ENCODE results near the gene MIER3.
A peak's percentile ranks its signal among the peaks of the same experiment; 100 is the strongest.

The MIER3 gene

DNA sequence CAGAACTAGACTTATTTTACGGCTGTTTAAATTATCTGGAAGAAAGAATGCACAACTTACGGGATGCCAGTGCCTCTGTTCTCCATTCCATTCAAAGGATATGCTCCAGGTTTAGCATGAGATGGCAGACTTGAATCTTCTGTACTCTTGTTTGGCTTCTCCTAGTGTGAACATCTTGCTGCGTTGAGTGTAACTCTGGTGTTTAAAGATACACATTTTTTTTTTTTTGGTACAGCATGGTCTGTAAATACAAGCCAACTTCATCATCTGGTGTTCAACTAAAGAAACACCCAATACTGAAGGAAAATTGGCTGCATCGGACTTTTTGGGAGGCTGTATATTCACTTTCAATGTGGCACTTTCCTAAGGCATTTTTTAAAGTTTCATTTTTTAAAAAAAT is 7.4 kb upstream of the MIER3 start:
- no peak for DNase-seq

DNA sequence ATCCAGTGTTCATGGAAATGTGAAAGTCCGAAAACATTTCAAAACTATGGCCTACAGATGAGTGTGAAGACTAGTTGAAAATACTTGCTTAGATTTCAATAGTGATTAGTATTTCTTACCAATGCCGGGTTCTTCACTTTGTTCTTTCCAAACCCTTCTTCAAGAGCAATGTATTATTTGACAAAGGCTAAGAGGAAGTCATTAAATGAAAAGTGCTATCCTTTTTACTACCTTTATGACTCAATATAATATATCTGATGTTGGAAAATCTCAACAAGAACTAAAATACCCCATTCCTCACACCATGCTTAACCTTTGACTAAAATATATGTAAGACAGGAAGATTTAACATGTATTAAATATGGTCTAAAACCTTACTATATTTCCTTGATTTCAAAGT is 6.7 kb upstream of the MIER3 start:
- DNase-seq = no peak

DNA sequence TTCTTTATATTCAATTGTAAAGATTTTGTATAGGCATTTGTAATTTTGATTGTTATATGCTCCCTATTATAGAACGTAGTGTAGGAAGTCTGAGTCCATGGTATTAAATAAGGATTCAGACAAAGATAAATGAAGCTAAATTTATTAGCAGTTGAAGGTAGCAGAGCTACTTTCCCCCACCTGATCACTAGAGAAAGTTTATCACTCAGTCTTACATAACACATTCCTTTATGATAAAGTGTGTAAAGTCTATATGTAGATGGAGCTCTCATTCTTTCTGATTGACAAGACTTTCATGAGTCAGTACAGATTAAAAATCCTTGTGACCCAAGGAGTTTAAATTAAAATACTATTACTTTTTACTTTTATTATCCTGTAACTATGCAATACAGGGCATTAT is 2.3 kb upstream of the MIER3 start:
- DNase-seq = no peak

DNA sequence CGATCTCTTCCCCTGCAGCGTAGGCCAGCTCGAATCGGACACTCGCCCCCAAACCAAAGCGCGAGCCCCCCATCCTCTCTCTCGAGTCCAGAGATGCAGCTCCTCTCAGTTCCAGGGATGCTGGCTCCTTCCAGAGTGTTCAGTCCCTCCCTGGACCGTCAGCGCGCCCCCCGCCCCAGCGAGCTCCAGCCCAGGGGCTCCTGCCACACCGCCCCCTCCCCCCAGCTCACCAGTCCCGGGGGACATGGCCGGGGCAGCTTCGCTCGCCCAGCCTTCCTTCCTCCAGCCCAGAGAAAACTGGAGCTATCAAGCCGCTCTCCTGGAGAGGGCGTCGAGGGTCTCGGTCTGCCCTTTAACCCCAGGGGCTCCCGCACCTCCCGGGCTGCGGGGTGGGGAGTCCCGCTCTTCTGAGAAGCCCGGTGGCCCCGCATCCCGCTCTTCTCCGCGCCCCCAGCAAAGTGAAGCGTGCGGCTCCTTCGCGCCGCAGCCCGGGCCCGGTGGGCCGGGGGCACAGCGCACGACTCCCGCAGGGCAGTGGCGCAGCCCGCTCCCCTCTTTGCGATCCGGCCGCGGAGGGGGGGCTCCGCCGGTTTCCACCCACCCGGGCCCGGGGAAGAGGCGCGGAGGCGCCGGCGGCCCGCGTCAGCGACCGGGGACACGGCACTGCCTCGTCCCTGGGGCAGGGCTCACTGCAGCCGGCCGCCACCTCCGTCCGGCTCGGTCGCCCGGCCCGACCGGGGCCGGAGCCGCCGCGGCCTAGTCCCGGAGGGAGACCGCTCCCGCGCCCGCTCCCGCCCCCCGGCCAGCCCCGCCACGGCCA is 587 bp downstream of the MIER3 start:
- DNase-seq = peak; percentile 4

DNA sequence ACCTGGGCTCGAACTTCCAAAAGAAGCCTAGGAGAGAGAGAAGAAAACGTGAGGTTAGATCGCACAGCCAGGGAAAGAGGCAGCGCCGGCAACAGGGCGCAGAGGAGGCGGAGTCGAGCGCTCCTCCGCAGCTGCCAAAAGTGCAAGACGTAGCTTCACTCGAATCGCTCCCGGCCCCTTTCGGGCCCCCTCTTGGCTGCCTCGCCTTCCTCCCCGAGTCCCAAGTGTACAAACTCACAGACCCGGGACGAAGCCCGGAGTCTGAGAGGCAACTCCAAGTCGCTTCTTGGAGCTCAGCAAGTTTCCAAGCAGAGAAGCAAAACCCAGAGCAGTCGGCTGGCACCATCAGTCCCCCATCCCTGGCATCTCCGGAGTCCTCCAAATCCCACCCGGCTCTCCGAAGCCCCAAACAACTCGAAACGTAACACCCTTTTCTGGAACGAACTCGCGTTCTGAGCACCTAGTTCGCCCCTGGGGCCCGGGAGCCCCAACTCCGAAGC is 1.2 kb downstream of the MIER3 start:
- DNase-seq = peak; percentile 36 to 43

DNA sequence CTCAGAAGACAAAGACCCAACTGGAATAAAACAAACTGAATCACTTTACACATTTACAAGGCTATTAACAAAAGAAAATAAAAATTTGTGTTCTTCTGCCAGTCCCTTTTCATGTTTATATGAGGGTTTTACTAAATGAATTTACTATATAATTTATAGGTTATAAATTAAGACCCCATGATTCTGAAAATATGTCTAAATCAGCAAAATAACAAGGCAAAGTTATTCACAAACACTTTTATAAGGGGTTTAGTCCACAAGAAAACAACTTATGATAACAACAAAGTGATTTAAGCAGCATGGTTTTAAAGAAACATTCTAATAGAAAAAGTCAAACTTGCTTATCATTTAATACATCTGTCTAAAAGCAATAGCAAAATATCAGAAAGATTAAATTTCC is 4.9 kb downstream of the MIER3 start:
- DNase-seq = no peak

DNA sequence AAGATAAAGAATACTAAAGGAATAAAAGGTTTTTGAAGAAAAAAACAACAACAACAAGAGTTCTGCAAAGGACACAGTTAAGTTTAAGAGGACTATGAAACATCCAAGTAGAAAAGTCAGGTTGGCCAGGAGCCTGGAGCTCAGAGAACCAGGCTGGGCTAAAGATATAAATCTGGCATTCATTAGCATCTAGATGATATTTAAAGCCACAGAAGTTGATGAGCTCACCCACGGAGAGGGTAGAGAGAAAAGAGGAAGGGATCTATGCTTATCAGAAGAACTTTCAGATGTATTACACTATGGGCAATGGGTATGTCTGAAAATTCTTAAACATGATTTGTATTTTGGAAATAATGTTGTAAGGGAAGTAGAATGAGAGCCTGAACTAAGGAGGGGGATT is 9.9 kb downstream of the MIER3 start:
- no peak for DNase-seq

DNA sequence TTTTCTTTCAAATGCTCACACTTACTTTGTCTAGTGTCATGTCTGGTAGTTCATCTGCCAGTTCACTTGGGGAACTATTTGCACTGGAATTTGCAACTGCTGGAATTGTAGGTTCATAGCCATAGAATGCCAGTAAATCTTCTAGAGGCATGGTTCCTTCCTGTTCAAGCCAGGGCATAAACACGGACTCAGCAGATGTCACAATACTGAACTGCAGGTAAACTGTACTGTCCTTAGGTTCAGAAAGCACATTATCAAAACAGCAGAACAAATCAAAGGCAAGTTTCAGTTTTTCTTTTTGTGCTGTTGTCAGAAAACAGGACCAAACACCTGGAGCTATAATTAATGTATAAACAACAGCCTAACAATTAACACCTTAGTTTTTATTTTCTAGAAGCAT is 13.1 kb downstream of the MIER3 start:
- no peak for DNase-seq

DNA sequence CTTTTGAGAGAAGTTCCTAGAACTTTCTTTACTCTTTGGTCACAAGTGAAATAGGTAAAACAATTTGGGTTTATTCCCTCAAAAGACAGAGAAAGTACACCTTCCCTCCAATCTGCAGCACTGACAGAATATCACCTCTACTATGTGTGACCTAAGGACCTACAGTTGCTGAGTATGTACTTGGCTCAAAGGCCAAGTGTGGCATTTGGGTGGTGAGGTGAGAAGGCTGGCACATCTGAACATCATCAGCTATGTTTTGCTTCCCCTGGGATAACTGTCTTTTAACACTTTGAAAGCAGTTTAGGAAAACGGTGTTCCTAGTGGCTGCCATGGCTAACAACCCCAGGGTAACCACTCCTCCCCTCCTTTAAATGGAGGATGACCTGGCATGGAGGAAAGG is 17.6 kb downstream of the MIER3 start:
- DNase-seq = no peak

DNA sequence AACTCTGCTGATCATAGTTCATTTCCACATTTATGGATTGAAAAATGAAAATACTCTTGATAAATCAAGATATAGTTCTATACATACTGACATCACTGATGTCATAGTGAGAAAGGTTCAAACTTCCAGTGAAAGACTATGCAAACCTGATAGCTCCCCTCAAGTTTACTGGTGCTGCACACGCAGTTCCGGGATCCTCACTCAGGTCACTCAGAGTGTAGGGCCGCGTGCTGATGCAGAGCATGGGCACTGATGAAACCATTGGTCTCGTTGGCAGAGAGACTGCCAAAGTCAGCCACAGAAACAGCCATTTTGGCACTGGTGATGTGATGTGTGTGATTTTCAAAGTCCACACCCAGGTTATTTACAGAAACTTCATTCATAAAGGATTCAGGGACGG is 29.0 kb downstream of the MIER3 start:
- DNase-seq = no peak

DNA sequence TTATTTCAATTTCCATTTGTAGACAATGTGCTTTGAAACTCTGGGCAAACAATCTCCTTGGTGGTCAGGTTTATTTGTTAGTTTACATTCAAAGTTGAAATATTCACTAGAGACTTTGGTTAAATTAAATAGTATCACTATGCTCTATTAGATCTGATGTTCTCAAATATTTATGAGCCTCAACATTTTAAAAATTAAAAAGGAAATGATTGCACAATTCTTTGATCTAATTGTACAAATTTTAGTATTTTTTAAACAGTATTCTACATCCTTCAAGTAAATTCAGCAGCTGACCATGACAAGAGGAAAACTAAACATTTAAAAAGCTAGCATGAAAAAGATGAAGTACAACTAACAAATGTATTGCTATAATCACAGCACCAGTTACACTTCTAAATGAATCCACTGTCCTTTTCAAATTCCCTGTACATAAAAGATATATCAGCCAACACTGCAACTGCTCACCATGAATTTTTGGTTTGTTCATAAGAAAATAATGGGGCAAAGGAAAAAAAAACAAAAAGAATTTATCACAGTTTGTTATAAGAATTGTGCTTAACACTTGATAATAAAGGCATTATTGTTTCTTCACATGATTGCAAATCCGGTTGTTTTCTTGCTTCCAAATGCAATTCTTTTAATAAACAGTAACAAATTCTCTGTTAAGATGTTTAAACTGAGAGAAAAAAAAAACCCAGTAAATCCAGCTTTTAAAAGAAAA is 31.8 kb downstream of the MIER3 start:
- DNase-seq = no peak

DNA sequence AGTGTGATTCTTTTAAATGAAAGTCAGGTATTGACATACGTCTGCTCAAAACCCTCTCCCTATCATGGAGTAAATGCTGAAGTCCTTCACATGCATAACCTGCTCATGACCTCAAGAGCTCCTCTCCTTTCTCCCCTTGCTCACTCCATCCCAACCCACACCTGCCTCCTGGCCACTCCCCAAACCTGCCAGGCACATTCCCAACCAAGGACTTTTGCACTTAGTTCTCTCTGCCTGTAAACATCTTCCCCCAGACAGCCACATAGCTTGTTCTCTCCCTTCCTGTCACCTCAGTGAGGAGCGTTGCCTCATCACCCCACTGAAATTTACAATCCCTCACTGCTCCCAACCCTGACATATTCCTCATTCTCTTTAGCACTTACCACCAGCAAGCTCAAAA is 33.9 kb downstream of the MIER3 start:
- no peak for DNase-seq

DNA sequence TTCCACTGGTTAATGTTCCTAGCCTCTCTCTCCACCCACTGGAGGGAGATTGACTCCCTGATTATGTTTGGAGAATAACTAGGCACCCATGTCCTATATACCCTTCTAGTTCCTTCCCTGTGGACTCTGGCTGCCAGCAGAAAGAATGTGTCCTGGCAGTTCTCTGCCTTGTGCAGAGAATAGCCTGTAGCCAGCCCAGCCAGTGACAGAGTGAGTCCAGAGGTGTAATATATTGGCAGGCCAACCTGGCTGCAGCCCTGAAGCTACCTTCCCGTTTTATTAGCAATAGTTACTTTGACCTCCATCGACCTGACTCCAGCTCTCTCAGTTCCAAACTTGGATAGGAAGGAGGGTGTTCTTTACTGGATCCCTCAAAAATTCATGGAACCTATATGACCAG is 34.4 kb downstream of the MIER3 start:
- DNase-seq = no peak

DNA sequence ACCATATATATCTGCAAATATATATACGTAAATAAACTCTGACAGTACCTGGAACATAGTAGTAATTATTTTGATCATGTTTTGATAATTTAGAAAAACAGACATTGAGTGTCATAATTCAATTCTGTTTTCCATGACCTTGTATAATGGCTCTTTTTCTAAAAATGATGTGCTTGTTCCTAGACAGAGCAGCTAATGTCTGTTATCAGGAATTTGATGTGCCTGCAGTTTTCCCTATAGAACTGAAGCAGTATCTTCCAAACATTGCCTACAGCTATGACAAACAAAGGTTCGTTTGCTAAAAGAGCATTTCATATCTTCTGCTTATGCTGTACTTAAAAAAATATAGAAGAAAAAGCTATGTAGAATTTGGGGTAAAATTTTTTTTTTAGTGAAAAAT is 37.2 kb downstream of the MIER3 start:
- no peak for DNase-seq

DNA sequence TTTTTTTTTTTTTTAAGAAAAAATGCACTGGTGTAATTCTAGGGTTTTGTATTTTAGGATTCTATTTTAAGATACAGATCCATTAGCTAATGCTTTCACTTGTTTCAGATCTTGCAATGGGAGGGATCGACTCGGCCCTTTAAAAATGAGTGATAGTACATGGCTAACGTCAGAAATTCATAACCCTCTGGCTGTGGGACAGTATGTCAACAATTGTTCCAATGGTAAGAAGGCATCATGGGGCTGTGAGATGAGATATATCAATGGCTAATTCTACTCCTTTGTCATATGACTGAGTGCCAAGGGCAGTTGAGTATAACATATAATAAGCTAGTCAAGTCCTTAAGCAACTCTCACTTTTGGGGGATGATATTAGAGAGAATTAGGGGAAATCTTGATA is 38.2 kb downstream of the MIER3 start:
- DNase-seq = no peak

DNA sequence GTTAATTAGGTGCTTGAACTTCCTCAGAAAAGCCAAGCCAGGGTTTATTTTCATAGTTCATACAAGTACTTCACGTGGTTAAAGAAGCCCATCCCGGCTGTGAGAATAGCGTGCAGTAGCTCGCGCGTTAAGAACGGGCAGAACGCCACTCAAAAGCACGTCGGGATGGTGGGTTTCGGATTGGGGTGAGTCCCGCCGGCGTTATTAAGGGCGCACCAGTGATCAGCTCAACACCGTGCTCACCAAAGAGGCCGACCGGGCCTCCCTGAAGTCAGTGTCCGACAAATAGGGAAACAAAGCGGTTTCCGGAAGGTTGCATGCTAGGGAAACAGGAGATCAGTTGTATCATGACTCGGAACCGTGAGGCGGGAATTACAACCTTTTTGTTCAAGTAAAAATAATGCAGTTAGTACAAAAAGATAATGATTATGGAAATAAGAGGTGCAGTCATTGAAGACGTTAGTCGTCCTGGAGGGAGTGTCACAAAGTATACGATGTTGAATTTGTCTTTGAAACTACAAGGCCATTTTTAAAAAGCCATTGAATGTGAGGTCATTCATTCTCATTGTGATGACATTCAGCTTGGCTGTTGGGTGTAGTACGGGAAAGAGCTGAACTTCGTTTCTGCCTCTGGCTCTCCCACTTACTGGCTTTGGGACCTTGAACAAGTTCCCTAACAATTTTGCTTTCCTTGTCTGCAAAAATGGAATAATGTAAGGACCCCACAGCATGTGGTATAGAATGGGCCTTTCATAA is 41.5 kb downstream of the MIER3 start:
- DNase-seq = peak in 1 of 2 experiments; percentile 30

DNA sequence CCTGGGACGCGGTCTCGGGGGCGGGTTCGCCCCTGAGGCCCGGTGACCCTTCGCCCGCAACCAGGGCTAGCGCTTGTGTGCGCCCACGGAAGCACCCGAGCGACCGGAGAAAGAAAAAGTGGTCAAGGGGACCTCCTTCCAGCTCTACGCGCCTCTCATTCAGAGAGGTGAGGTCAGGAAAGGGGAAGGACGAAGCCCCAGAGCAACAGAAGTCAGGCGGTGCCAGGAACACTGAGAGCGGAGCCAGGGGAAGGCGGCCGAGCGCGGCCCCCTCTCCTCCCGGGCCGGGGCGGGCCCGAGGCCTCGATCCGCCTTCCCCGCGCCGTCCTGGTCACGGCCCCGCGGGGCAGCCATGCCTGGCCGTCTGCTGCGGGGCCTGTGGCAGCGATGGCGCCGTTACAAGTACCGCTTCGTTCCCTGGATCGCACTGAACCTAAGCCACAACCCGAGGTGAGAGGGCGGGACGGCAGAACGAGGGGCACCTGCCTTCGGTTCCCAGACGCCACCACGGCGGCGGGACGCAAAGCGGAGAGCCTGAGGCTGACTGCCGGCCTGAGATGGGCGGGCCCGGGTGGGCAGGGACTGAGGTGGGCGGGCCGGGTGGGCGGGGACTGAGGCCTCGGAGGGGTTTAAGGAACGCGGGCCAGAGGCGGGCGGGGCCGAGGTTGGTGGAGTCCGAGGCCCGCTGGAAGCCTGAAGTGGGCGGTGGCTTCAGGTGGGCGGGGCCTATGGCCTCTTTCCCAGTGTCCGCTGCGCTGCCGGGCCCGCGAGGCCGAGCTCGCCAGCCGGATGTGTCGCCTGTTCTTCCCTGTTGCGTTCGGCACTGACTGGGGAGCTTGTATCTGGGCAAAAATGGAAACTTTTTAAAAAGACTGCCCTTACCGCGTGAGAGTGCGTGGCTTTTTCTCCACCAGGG is 42.4 kb downstream of the MIER3 start, which contains the start of gene SETD9:
SETD9 (plus strand) TSS at position 303 of the 916 bp plus-strand sequence; CDS start at position 353, 50 bp downstream.
- DNase-seq = peak; percentile 72 to 77

DNA sequence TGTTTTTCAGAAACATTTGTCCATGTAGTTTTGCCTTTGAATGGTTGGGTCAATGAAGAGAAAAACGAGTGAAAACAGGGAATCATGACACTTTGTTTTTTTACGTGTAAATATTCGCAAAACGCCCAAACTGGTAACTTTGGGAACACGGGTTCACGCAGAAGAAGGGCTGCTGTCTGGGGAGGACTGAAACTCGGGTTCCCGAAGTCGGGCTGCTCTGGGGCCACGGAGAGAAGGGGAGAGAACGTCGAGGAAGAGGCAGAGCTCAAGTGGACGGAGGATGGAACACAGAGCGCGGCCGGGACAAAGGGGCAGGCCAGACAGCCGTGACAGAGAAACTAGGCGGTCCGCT is 43.0 kb downstream of the MIER3 start:
- peak in 1 of 2 experiments; percentile 10 for DNase-seq

DNA sequence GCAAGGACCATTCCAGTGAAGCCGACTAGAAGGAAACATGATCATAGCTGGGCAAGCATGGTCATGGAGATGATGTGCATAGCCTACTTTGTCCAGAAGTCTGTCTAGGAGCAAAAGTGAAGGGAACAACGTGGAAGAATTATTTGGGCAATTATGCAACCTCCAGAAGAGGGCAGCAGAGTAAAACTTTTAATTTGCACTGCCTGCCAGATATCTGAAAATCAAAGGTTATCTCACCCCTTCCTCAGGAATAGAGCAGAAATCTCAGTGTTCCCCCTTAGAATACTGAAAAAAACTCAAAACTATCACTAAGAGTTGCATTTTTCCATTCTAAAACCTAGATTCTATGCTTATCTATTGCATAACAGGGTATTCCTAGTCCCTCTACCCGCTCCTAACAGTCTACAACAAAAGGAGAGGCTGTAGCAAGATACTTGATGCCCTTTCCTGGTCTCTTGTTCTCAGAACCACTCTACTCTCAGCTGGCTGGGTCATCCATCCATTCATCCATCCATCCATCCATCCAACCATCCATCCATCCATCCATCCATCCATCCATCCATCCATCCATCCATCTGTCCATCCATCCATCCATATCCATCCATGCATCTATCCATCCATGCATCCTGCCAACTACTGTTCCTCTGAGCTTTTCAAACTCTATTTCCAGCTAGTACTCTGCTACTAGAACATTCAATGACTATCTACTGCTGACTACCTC is 50.9 kb downstream of the MIER3 start:
- DNase-seq = peak in 1 of 2 experiments; percentile 3

DNA sequence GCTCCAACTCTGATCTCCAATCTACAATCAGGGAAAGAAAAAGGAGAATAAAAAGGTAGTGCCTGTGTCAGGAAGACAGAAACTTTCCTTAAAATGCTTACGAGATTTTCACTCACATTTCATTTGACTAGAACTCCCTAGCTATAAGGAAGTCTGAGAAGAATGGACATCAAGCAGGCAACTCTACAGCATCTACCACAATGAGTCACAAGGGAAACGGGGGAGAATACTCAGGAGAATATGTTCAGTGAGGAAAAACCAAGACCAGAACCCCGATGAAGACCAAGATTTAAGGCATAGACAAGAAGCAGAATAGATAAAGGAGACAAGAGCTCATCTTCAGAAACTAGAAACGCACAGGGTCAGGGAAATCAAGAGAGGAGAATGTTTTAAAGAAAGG is 51.5 kb downstream of the MIER3 start:
- no peak for DNase-seq

DNA sequence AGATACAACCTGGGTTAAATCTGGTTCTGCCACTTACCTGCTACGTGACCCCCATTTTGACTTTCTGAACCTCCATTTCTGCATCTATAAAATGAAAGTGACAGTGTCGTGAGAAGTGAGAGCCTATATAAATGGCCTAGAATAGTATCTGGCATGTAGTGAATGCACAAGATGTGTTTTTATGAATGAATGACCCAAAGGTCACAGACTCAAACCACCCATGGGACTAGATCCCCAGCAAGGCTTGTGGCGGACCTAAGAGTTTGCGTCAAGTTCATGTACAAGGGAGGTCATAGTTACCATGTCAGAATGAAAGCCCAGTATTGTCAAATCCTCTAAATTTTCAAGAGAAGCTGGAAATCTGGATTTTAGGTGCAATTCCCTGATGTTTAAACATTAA is 53.7 kb downstream of the MIER3 start:
- no peak for DNase-seq

DNA sequence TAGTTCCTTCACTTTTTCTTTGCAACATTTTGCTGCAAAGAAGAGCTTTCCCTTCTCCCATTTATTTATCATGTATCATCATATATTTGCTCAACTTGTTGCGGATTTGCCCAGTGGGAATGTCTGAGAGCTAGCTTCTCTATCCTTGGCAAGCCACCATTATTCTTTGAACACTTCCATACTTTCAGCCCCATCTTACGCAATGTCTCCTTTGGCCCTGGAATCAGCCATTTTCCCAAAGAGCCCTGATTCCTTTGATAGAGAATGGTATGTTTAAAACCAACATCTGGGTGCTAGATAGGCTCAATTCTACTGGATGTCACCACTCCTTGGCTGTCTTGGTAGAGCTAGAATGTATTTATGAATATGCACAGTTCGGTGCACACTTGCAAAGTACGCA is 55.2 kb downstream of the MIER3 start:
- DNase-seq = no peak
